NCI-H1417 treated with DMSO at 0.1 percent for 48 hours (cell line): ENCODE data around the gene ETV7.
"Not testable (repeated sequence)": the region's sequence is repeated elsewhere in the genome, so short reads cannot be mapped to it uniquely, and the experiment has no call there.

ENCODE experiments used
- DNase-seq: peaks from one replicate; lab custom pipeline; 2025; lab: John Stamatoyannopoulos, UW

ETV7 gene

DNA sequence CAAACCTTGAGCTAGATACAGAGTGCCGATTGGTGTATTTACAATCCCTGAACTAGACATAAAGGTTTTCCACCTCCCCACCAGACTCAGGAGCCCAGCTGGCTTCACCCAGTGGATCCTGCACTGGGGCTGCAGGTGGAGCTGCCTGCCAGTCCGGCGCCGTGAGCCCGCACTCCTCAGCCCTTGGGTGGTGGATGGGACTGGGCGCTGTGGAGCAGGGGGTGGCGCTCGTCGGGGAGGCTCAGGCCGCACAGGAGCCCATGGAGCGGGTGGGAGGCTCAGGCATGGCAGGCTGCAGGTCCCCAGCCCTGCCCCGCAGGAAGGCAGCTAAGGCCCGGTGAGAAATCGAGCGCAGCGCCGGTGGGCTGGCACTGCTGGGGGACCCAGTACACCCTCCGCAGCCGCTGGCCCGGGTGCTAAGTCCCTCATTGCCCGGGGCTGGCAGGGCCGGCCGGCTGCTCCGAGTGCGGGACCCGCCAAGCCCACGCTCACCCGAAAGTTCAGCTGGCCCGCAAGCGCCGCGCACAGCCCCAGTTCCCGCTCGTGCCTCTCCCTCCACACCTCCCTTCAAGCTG lies 23.3 kb downstream of the ETV7 start:
- not testable (repeated sequence) for DNase-seq

DNA sequence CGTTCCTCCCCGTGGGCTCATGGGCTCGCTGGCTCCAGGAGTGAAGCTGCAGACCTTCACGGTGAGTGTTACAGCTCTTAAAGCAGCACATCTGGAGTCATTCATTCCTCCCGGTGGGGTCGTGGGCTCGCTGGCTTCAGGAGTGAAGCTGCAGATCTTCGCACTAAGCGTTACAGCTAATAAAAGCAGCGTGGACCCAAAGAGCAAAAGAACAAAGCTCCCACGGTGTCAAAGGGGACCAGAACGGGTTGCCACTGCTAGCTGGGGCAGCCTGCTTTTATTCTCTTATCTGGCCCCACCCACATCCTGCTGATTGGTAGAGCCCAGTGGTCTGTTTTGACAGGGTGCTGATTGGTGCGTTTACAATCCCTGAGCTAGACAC lies 24.1 kb downstream of the ETV7 start:
- DNase-seq: not testable (repeated sequence)

DNA sequence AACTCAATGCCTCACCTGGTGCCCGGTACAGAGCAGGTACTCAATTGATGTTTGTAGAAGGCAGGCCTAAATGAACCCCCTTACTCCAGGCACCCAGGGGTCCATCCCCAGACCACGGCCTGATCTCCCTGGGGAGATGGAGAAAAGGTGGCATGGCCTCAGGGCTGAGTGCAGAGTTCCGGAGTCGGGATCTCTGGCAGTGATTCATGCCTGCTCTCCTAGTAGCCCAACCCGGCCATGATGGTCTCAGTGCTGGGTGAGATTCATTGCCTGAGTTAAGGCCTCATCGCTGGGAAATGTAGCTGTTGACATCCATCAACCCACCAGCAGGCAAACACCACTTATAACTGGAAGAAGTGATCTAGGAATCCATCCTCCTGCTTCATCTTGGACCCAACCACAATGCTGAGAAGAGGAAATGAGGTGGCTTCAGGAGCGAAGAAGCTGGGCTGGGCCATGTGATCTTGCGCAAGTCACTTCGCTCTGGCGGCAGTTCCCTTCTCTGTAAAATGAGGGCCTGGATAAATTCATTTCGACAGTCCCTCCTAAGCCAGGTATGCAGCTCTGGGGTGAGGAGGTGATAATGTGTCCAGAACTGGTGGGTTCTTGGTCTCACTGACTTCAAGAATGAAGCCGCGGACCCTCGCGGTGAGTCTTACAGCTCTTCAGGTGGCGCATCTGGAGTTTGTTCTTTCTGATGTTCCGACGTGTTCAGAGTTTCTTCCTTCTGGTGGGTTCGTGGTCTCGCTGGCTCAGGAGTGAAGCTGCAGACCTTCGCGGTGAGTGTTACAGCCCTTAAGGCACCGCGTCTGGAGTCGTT lies 24.7 kb downstream of the ETV7 start:
- no peak for DNase-seq

DNA sequence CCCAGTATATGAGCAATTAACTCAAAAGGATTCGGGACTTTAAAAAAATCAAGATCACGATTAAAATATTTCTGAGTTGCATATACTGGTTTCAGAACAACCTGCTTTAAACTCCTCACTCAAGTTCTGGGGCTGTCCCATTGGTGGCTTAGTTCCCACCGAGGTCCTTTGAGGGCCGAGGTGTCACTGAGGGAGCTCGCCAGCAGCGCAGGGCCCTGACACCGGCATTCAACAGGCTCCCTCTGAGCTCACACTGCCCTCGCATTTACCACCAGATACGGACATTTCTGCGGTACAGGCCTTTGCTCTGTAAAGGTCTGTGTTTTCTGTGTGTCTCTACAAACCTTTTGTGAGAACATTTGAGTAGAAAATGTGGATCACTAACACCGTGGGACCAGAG lies 26.4 kb downstream of the ETV7 start:
- no peak for DNase-seq

- DNase-seq: peak; percentile 26
Observed at GRCh38 chr6:36360241-36361054, 27.0 kb downstream of the ETV7 start.

DNA sequence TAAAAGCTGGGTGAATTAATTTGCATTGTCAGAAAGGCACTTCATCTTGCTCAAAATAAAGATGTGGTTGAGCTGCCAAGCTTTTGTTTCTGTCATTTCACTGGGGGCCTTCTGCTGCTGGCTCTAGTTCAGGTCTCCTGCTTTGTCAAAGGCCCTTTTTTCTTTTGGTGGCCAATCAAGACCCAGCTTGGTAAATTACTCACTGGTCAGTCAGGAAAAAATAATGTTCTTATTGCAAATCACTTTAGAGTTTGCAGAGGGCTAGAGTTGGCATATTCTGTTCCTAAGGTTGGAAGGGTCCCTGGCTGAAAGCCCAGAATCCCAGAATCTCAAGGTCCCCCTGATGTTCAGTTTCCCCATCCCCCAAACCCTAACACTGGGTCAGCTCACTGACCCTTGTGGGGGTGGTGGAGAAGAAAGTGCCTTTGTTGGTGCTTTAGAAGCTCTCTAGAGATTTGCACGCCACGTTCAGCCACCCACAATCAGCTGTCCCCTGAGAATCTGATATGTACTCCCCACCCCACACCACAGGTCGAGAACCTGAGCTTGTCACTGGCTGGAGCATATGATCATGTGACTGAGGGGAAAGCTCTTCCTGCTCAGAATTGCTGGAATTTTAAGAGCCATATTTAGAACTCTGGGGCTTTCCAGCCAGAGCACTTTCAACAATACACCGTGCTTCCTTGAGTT lies 29.1 kb downstream of the ETV7 start:
- no peak for DNase-seq

DNA sequence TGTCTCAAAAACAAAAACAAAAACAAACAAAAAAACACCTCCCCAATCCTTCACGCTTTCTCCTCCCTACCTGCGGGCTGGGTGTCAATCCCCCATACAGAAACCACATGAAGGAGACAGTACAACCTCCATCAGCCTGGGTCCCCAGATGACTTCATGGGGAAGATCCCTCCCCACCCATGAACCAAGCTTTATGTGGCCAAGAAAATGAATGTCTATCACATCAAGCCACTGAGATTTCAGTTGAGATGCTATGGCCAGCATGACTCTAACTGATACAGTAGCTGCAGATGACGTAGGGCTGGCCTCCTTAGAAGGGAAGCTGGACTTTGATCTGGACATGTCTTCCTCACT lies 29.6 kb downstream of the ETV7 start:
- DNase-seq: no peak

DNA sequence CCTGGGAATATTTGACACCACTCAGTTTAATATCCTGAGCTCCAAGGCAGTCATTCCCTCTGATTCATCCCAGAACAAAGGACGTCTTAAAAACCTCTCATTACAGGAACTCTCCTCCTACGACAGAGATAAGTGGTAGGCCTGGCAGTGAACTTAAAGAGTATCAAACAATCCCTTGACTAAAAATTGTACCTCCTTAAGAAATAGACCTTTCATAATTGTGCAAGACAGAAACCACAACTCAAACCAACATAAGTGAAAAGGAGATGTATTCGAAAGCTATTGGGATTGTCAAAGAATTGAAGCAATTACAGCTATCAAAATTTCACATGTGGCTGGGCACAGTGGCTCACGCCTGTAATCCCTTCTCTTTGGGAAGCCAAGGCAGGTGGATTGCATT lies 31.6 kb downstream of the ETV7 start:
- DNase-seq: no peak

DNA sequence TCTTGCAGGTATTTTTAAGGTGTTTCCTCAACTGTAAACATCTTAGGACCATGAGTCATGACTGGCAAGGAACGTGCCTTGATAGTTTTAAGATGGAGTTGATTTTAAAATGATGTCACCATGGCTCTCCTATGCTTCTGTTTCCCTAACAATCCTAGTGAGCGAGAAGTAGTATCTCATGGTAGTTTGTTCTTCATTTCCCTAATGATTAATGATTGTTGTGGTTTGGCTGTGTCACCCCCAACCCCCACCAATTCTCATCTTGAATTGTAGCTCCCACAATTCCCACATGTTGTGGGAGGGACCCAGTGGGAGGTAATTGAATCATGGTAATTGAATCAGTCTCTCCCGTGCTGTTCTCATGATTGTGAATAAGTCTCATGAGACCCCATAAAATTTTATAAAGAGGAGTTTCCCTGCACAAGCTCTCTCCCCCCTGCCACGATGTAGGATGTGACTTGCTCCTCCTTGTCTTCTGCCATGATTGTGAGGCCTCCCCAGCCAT lies 34.0 kb downstream of the ETV7 start:
- no peak for DNase-seq

DNA sequence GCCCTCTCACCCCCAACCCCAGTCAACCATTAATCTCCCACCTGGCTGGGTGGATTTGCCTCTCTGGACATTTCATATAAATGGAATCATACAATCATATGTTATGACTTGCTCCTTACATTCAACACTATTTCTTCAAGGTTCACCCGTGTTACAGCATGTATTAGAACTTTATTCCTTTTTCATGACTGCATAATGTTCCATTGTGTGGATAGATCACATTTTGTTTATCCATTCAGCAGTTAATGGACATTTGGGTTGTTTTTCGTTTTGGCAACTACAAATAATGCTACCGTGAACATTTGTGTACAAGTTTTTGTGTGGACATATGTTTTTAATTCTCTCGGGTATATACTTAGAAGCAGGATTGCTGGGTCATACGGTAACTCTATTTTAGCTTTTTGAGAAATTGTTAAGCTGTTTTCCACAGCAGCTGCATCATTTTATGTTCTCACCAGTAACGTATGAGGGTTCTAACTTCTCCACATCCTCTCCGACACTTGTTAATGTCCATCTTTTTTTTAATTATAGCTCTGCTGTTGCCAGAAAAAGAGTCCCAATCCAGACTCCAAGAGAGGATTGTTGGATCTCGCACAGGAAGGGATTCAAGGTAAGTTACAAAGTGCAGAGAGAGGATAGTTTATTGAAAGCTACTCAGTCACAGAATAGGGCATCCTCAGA lies 34.9 kb downstream of the ETV7 start:
- no peak for DNase-seq

GRCh38 chr6:36350681-36351571 lies 36.5 kb downstream of the ETV7 start:
- no peak for DNase-seq

DNA sequence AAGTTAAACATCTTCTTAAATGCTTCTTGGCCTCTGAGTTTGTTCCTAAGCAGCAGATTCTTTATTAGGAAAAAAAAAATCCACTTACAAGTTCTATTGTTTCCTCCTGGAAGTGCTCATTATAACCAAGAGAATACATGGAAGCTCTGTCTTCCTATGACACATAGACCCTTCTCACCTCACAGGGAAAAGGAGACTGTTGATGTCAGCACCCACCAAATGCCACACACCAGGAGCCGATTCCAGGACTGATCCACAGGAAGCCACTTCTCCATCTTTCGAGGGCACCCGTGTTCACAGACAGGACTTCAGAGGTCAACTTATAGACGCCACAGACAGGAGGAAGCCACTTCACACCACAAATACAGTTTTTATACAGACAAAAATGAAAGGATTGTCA lies 37.4 kb downstream of the ETV7 start:
- DNase-seq: no peak

DNA sequence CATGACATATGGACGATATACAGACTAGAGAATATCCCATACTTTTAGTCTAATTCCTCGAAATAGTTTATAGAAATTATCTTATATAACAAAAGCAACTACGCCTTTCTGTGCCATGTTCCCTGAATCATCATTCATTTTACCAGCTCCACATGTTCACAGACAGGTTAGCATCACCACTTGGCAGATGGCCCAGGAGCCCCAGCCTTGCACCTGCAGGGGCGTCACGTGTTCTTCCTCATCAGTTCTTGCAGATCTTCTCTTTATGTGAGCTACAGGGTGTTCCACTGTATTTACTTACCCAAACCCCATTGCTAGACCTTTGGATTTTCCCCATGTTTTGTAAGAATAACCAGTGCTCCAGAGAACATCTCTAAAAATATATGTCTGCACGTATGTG lies 38.2 kb downstream of the ETV7 start:
- peak; percentile 17 for DNase-seq

- DNase-seq: no peak
Observed at GRCh38 chr6:36347621-36348020, 39.8 kb downstream of the ETV7 start.

DNA sequence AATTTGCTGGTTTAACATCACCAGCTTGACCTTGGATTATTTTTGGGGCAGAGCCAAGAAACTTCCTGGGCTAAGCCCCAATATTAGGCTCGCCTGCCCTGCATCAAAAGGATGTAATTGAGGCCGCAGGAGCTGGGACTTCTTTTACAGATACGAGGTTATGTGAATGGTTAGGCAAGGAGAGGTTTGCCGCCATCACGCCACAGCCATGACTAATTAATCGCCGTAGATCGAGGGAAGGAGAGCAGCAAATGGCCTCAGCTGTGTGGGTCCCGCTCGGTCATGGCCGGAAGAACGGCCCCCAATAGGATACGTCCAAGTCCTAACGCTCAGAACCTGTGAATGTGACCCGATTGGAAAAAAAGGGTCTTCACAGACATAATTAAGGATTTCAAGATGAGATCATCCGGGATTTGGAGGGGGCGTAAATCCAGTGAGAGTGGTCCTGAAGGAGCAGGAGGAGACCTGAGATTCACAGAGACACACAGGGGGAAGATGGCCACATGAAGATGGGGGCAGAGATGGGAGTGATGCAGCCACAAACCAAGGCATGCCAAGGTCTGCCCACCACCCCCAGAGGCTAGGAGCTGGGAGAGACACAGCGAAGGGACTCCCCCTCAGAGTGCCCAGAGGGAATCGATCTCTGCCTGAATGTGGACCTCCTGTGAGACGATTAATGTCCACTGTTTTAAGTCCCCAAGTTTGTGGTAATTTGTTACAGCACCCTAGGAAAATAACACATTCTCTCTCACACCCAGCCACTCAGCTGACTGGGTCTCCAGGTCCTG lies 40.8 kb downstream of the ETV7 start:
- DNase-seq: no peak

DNA sequence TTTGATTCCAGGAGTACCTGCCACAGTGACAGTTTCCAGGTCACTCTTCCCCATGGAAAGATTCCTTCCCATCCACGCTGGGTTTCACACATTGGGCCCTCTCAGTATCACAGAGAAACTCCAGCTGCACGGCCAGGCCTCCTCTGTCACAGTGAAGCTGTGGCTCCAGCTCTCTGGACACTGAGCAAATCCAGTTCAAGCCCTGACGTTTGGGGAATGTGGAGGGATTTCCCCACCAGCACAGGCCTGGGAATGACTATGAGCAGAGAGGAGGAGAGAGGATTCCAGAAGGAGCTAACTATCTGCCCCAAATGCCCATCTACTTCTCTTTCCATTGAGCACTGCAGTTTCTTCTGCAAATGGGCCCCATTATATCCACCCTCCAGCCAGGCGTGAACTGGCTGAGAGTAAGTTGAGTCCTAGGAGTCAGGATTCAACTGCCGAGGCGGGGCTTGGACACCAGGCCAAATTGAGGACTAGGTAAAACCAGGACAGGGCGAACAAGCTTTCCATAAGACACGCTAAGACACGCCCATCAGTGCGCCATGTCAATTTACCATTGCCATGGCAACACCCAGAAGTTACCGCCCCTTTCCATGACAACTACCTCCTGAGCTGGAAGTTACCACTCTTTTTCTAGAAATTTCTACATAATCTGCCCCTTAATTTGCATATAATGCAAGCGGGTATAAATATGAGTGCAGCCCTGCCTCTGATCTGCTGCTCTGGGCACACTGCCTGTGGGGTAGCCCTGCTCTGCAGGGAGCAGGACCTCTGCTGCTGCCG lies 41.6 kb downstream of the ETV7 start:
- DNase-seq: no peak

GRCh38 chr6:36343109-36343680 lies 44.3 kb downstream of the ETV7 start:
- DNase-seq: no peak

DNA sequence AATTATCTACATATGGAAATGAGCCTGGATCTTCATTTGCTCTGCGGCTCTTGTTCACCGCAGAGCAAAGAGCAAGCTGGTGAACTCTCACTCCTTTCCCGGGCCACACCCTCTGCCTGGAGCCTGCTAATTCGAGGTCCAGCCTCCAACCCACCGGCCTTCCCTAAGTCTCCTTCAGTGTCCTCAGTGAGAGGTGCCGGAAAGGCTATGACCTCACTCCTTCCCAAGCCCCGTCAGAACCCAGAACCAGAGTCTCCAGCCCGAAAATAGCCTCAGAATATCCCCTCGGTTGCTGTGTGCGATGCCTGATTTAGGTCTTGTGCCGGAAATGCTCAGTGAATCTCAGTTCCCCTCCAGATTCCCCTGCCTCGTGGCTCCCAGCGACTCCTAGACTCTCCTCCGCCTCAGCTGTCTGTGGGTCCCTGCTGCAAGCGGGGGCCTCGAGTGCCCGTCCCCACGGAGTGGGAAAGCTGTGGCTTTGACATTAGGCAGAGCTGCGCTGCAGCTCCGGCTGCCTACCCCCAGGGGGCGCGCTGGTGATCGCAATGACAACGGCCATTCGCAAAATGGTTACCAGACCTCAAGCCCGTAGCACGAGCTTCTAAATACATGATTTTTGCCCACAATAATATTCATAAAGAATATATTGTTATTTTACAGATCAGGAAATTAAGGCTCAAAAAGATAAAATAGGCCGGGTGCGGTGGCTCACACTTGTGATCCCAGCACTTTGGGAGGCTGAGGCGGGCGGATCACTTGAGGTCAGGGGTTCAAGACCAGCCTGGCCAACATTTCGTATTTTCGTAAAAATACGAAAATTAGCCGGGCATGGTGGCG lies 46.6 kb downstream of the ETV7 start:
- no peak for DNase-seq
